ENCODE results near the gene USP3. TPM values are rescaled to one million over a fixed set of nuclear protein-coding genes. Genes with fewer than 3 reads are reported as not detected.

Gene USP3
- total RNA-seq, 1 donor from 2014 or later = 64.2 TPM

- no peak for TF ChIP-seq CTCF (IDR thresholded peaks at IDR 0.05)
- TF ChIP-seq EZH2 (IDR thresholded peaks at IDR 0.05) = no peak
- Mint-ChIP-seq H3K27ac (no peak overlapping the region), H3K4me1 (peaks cover 31% of the 10 kb centered on the region), H3K27me3 (ENCODE audit: insufficient read depth, low read depth) (no peaks in the 10 kb centered on the region), H3K4me3 (no peak overlapping the region), H3K9me3 (no peaks in the 10 kb centered on the region), H3K36me3 (peaks cover 37% of the 10 kb centered on the region)
- DNase-seq (ENCODE audit: low spot score) = no peak
- no peak overlapping the region for H3K27ac ChIP-seq
- no peaks in the 10 kb centered on the region for H3K36me3 ChIP-seq
- no peak overlapping the region for H3K9ac ChIP-seq
- H3K4me2 ChIP-seq = no peak overlapping the region
- H3K27me3 ChIP-seq = no peaks in the 10 kb centered on the region
- H3K4me1 ChIP-seq = peaks cover 37% of the 10 kb centered on the region
- no peak overlapping the region for H3K4me3 ChIP-seq
- no peaks in the 10 kb centered on the region for H4K20me1 ChIP-seq (ENCODE audit: low read depth)
- H3K79me2 ChIP-seq (ENCODE audit: low read depth) = no peaks in the 10 kb centered on the region
- H3F3A ChIP-seq (ENCODE audit: low read depth) = peaks cover 14% of the 10 kb centered on the region
- H2AFZ ChIP-seq (replicated peaks) = no peak overlapping the region
- H3K9me3 ChIP-seq (ENCODE audit: low read depth) = no peaks in the 10 kb centered on the region
Observed at GRCh38 chr15:63556246-63556645, 51.9 kb downstream of the USP3 start.

GRCh38 chr15:63556736-63557135, 52.3 kb downstream of the USP3 start:
- Mint-ChIP-seq H3K36me3 (peaks cover 40% of the 10 kb centered on the region), H3K27ac (no peak overlapping the region), H3K4me1 (peaks cover 30% of the 10 kb centered on the region), H3K27me3 (ENCODE audit: insufficient read depth, low read depth) (no peaks in the 10 kb centered on the region), H3K9me3 (no peaks in the 10 kb centered on the region), H3K4me3 (no peak overlapping the region)
- Histone ChIP-seq H3K9me3 (ENCODE audit: low read depth) (no peaks in the 10 kb centered on the region), H3K27me3 (no peaks in the 10 kb centered on the region), H3K36me3 (no peaks in the 10 kb centered on the region), H3F3A (ENCODE audit: low read depth) (peaks cover 14% of the 10 kb centered on the region), H3K4me3 (no peak overlapping the region), H3K9ac (no peak overlapping the region), H3K4me2 (no peak overlapping the region), H4K20me1 (ENCODE audit: low read depth) (no peaks in the 10 kb centered on the region), H2AFZ (replicated peaks) (no peak overlapping the region), H3K79me2 (ENCODE audit: low read depth) (no peaks in the 10 kb centered on the region), H3K27ac (no peak overlapping the region), H3K4me1 (peaks cover 37% of the 10 kb centered on the region)
- no peak for DNase-seq (ENCODE audit: low spot score)
- no peak for TF ChIP-seq CTCF (IDR thresholded peaks at IDR 0.05)
- TF ChIP-seq EZH2 (IDR thresholded peaks at IDR 0.05) = no peak
- no peak for TF ChIP-seq EZH2phosphoT487 (IDR thresholded peaks at IDR 0.05)

GRCh38 chr15:63559753-63560152, 55.4 kb downstream of the USP3 start:
- Histone ChIP-seq H3K4me3 (no peak overlapping the region), H3K79me2 (ENCODE audit: low read depth) (no peaks in the 10 kb centered on the region), H3K4me1 (peaks cover 20% of the 10 kb centered on the region), H2AFZ (replicated peaks) (no peak overlapping the region), H3K27me3 (no peaks in the 10 kb centered on the region), H3K4me2 (peak overlapping the region; percentile 16), H4K20me1 (ENCODE audit: low read depth) (no peaks in the 10 kb centered on the region), H3K9me3 (ENCODE audit: low read depth) (no peaks in the 10 kb centered on the region), H3K36me3 (no peaks in the 10 kb centered on the region), H3K27ac (no peak overlapping the region), H3K9ac (no peak overlapping the region), H3F3A (ENCODE audit: low read depth) (peaks cover 14% of the 10 kb centered on the region)
- H3K4me1 Mint-ChIP-seq = peaks cover 6% of the 10 kb centered on the region
- peak; percentile 21 for DNase-seq (ENCODE audit: low spot score)
- H3K4me3 Mint-ChIP-seq = no peak overlapping the region
- TF ChIP-seq EZH2 (IDR thresholded peaks at IDR 0.05) (no peak), CTCF (IDR thresholded peaks at IDR 0.05) (no peak), EZH2phosphoT487 (IDR thresholded peaks at IDR 0.05) (no peak)
- H3K36me3 Mint-ChIP-seq = peaks cover 46% of the 10 kb centered on the region
- H3K9me3 Mint-ChIP-seq = no peaks in the 10 kb centered on the region
- no peak overlapping the region for H3K27ac Mint-ChIP-seq
- no peaks in the 10 kb centered on the region for H3K27me3 Mint-ChIP-seq (ENCODE audit: insufficient read depth, low read depth)
